Measurements from ENCODE around the gene TASL.
"Not testable (repeated sequence)": the region's sequence is repeated elsewhere in the genome, so short reads cannot be mapped to it uniquely, and the experiment has no call there.

TASL gene

GRCh38 chrX:30618160-30618765, 40.7 kb upstream of the TASL start:
- DNase-seq, result no peak
- no peak for TF ChIP-seq CTCF (IDR thresholded peaks at IDR 0.05; ENCODE audit: low read depth, low read length)
- no peak overlapping the region for H3K4me3 ChIP-seq (ENCODE audit: low read depth, low read length)
- no peaks in the 10 kb centered on the region for H3K36me3 ChIP-seq
- peaks cover 2% of the 10 kb centered on the region for H3K9me3 ChIP-seq (ENCODE audit: severe bottlenecking)
- no peak overlapping the region for H3K27ac ChIP-seq
- H3K27me3 ChIP-seq (ENCODE audit: insufficient read depth, low read depth, severe bottlenecking), result no peaks in the 10 kb centered on the region

- no peak for TF ChIP-seq CTCF (IDR thresholded peaks at IDR 0.05; ENCODE audit: low read depth, low read length)
- Histone ChIP-seq H3K4me3 (ENCODE audit: low read depth, low read length) (no peak overlapping the region), H3K27me3 (ENCODE audit: insufficient read depth, low read depth, severe bottlenecking) (no peaks in the 10 kb centered on the region), H3K9me3 (ENCODE audit: severe bottlenecking) (no peaks in the 10 kb centered on the region), H3K36me3 (no peaks in the 10 kb centered on the region), H3K27ac (no peak overlapping the region)
- DNase-seq, result no peak
Measured at GRCh38 chrX:30615229-30615628, 37.7 kb upstream of the TASL start.

- TF ChIP-seq CTCF (IDR thresholded peaks at IDR 0.05; ENCODE audit: low read depth, low read length), result no peak
- Histone ChIP-seq H3K4me3 (ENCODE audit: low read depth, low read length) (no peak overlapping the region), H3K27me3 (ENCODE audit: insufficient read depth, low read depth, severe bottlenecking) (no peaks in the 10 kb centered on the region), H3K27ac (no peak overlapping the region), H3K9me3 (ENCODE audit: severe bottlenecking) (no peaks in the 10 kb centered on the region), H3K36me3 (no peaks in the 10 kb centered on the region)
- no peak for DNase-seq
Measured at GRCh38 chrX:30613721-30614120, 36.2 kb upstream of the TASL start.

- Histone ChIP-seq H3K36me3 (no peaks in the 10 kb centered on the region), H3K9me3 (ENCODE audit: severe bottlenecking) (no peaks in the 10 kb centered on the region), H3K27me3 (ENCODE audit: insufficient read depth, low read depth, severe bottlenecking) (no peaks in the 10 kb centered on the region), H3K27ac (no peak overlapping the region), H3K4me3 (ENCODE audit: low read depth, low read length) (no peak overlapping the region)
- TF ChIP-seq CTCF (IDR thresholded peaks at IDR 0.05; ENCODE audit: low read depth, low read length), result no peak
- no peak for DNase-seq
Measured at GRCh38 chrX:30612250-30612655, 34.7 kb upstream of the TASL start.

GRCh38 chrX:30610026-30610425, 32.5 kb upstream of the TASL start:
- Histone ChIP-seq H3K9me3 (ENCODE audit: severe bottlenecking) (no peaks in the 10 kb centered on the region), H3K4me3 (ENCODE audit: low read depth, low read length) (no peak overlapping the region), H3K27ac (no peak overlapping the region), H3K36me3 (no peaks in the 10 kb centered on the region), H3K27me3 (ENCODE audit: insufficient read depth, low read depth, severe bottlenecking) (no peaks in the 10 kb centered on the region)
- no peak for TF ChIP-seq CTCF (IDR thresholded peaks at IDR 0.05; ENCODE audit: low read depth, low read length)
- DNase-seq, result no peak

- no peaks in the 10 kb centered on the region for H3K27me3 ChIP-seq (ENCODE audit: insufficient read depth, low read depth, severe bottlenecking)
- no peak overlapping the region for H3K27ac ChIP-seq
- TF ChIP-seq CTCF (IDR thresholded peaks at IDR 0.05; ENCODE audit: low read depth, low read length), result no peak
- no peak overlapping the region for H3K4me3 ChIP-seq (ENCODE audit: low read depth, low read length)
- H3K36me3 ChIP-seq, result no peaks in the 10 kb centered on the region
- DNase-seq, result no peak
- no peaks in the 10 kb centered on the region for H3K9me3 ChIP-seq (ENCODE audit: severe bottlenecking)
Measured at GRCh38 chrX:30607155-30607554, 29.6 kb upstream of the TASL start.

GRCh38 chrX:30600269-30601176, 23.0 kb upstream of the TASL start:
- not testable (repeated sequence) for H3K4me3 ChIP-seq (ENCODE audit: low read depth, low read length); H3K27ac ChIP-seq; H3K9me3 ChIP-seq (ENCODE audit: severe bottlenecking); H3K27me3 ChIP-seq (ENCODE audit: insufficient read depth, low read depth, severe bottlenecking); DNase-seq; H3K36me3 ChIP-seq
